Ectodermal cell (in vitro differentiated cells): ENCODE results near the gene UST.
A peak's percentile ranks its signal among the peaks of the same experiment; 100 is the strongest.
"Not testable (repeated sequence)": the region's sequence is repeated elsewhere in the genome, so short reads cannot be mapped to it uniquely, and the experiment has no call there.

Experiments used
- H3K27ac ChIP-seq: 2 replicates; pipeline ENCODE4 v1.7.0; 2013; ENCODE audit warnings: mild to moderate bottlenecking, low read depth, low read length; ENCODE audit not compliant: insufficient read depth, poor library complexity, severe bottlenecking
- H3K27me3 ChIP-seq: 2 replicates; pipeline ENCODE4 v1.7.0; 2013; ENCODE audit warnings: mild to moderate bottlenecking, low read length; ENCODE audit not compliant: insufficient read depth, control insufficient read depth, poor library complexity, severe bottlenecking
- H3K36me3 ChIP-seq: one replicate; pipeline ENCODE4 v1.7.0; 2013; ENCODE audit warnings: low read length; ENCODE audit not compliant: control insufficient read depth, insufficient read depth
- H3K4me1 ChIP-seq: one replicate; pipeline ENCODE4 v1.7.0; 2013; ENCODE audit warnings: low read length; ENCODE audit not compliant: control insufficient read depth, insufficient read depth
- H3K4me3 ChIP-seq: 2 replicates; pipeline ENCODE4 v1.7.0; 2013; ENCODE audit warnings: low read depth, low read length, control low read depth; ENCODE audit not compliant: insufficient read depth
- H3K9me3 ChIP-seq: 2 replicates; pipeline ENCODE4 v1.7.0; 2013; ENCODE audit warnings: mild to moderate bottlenecking, low read length, moderate library complexity; ENCODE audit not compliant: control insufficient read depth
- WGBS, 2 experiments: methylation state at CpG; one replicate each; pipeline ENCODE4 v1.1.7; 2013; ENCODE audit warnings: missing lambda C conversion rate in 2 of 2; 5-methylcytosine and 5-hydroxymethylcytosine counted together

UST gene

GRCh38 chr6:148952147-148953035 is 205.6 kb downstream of the UST start:
- no peak overlapping the region for H3K27ac ChIP-seq

GRCh38 chr6:148954461-148954860 is 207.6 kb downstream of the UST start:
- Histone ChIP-seq H3K4me3 (no peak overlapping the region), H3K4me1 (peaks cover 9% of the 10 kb centered on the region), H3K36me3 (peaks cover 14% of the 10 kb centered on the region), H3K9me3 (no peaks in the 10 kb centered on the region), H3K27me3 (no peaks in the 10 kb centered on the region), H3K27ac (no peak overlapping the region)
- 98 to 99% methylated on average over 6 of the region's 6 CpGs for WGBS, 2 experiments

More at GRCh38 chr6:148952147-148953035, 205.6 kb downstream of the UST start:
- Histone ChIP-seq H3K4me1 (peaks cover 6% of the 10 kb centered on the region), H3K4me3 (no peak overlapping the region), H3K27me3 (no peaks in the 10 kb centered on the region), H3K9me3 (no peaks in the 10 kb centered on the region), H3K36me3 (peaks cover 14% of the 10 kb centered on the region)
- WGBS, 2 experiments: 93 to 98% methylated on average over 9 of the region's 10 CpGs

DNA sequence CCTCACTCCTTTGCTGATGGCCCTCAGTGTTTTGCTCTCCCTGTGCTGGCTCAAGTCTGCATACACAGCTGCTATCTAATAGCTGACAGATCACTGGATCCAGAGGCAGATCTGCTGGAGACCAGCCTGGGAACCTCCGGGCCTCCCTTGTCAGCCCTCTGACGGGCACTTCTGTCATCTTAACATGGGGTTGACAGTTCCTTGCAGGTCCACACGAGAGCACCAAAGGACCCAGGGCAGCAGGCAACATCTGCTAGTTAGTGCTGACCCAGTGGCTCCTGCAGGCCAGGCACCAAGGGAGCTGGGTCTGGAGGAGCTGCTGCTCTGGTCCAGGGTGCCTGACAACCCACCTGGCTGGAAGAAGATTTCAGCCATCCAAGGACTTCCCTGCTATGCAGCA is 208.1 kb downstream of the UST start:
- Histone ChIP-seq H3K36me3 (peaks cover 14% of the 10 kb centered on the region), H3K4me3 (no peak overlapping the region), H3K27me3 (no peaks in the 10 kb centered on the region), H3K9me3 (no peaks in the 10 kb centered on the region), H3K27ac (no peak overlapping the region), H3K4me1 (peaks cover 14% of the 10 kb centered on the region)
- whole genome bisulfite sequencing, 2 experiments: 86% methylated on average over 3 of the region's 3 CpGs

GRCh38 chr6:148955441-148955840 is 208.6 kb downstream of the UST start:
- H3K4me3 ChIP-seq: no peak overlapping the region
- WGBS, 2 experiments: 98 to 99% methylated on average over 3 of the region's 3 CpGs
- no peak overlapping the region for H3K27ac ChIP-seq
- H3K9me3 ChIP-seq: no peaks in the 10 kb centered on the region
- no peaks in the 10 kb centered on the region for H3K27me3 ChIP-seq
- H3K4me1 ChIP-seq: peaks cover 18% of the 10 kb centered on the region
- H3K36me3 ChIP-seq: peaks cover 14% of the 10 kb centered on the region

GRCh38 chr6:148956163-148956562 is 209.3 kb downstream of the UST start:
- 92 to 98% methylated on average over 7 of the region's 7 CpGs for WGBS, 2 experiments
- H3K27me3 ChIP-seq, H3K27ac ChIP-seq, H3K9me3 ChIP-seq, H3K4me3 ChIP-seq: not testable (repeated sequence)
- peaks cover 14% of the 10 kb centered on the region for H3K36me3 ChIP-seq
- H3K4me1 ChIP-seq: peaks cover 25% of the 10 kb centered on the region

DNA sequence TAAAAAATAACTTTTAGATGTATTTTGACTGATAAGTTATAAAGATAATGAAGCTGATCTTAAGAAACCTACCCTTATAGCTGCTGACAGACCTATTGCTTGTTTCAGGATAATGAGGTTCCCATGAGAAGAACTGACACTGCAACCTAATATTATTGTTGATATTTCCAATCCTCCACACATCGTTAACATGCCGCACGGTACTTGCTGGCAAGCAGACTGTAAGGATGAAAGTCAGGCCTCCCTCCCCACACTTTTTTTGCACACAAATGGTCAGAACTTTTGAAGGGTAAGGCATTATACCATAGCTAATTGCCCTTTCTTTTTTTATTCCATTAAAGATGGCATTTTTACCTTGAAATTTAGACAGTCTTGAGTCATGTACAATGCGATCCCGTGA is 210.9 kb downstream of the UST start:
- H3K4me1 ChIP-seq: peaks cover 30% of the 10 kb centered on the region
- no peaks in the 10 kb centered on the region for H3K27me3 ChIP-seq
- peaks cover 14% of the 10 kb centered on the region for H3K36me3 ChIP-seq
- H3K4me3 ChIP-seq: no peak overlapping the region
- WGBS, 2 experiments: 95 to 98% methylated on average over 5 of the region's 5 CpGs
- H3K27ac ChIP-seq: no peak overlapping the region
- H3K9me3 ChIP-seq: no peaks in the 10 kb centered on the region

DNA sequence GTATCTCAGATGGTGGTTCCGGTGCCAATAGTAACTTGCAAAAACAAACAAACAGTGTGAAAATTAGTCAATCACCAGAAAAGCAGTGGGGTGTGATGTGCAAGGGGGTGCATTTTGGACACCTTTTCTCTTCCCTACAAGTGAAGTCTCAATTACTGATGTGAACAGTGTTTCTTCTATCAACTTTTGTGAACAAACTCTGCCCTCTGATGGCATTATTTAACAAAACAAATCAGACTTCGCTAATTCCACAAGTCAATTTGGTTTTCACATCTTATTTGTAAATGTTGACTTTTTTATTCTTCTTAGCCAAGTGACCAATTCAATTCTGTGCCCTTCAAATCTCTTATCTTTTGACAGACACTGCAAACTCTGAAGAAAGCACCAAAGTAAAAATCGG is 212.2 kb downstream of the UST start:
- Histone ChIP-seq H3K9me3 (no peaks in the 10 kb centered on the region), H3K27me3 (no peaks in the 10 kb centered on the region), H3K36me3 (peaks cover 14% of the 10 kb centered on the region), H3K4me3 (no peak overlapping the region), H3K4me1 (peaks cover 39% of the 10 kb centered on the region), H3K27ac (no peak overlapping the region)
- WGBS, 2 experiments: 73 to 87% methylated on average over 3 of the region's 3 CpGs

DNA sequence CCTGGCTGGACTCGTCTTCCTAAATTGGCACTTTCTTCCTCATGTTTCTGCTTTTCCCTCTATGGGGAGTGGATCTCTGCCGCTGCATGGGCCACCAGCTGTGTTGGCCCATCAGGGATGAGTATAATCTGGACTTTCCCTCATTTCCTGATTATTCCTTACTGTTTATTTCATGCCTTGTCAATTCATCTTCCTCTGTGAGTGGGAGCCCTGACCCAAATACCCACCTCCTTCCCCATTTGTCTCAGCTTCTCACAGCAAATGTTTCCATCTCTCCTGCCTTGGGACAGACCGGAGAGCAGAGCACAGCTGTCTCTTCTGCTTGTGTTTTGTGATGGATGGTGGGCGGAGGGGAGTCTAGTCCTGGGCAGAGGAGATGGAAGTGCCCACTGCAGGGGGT is 212.7 kb downstream of the UST start:
- Histone ChIP-seq H3K4me3 (no peak overlapping the region), H3K4me1 (peaks cover 39% of the 10 kb centered on the region), H3K27me3 (no peaks in the 10 kb centered on the region), H3K9me3 (no peaks in the 10 kb centered on the region), H3K36me3 (peaks cover 18% of the 10 kb centered on the region), H3K27ac (no peak overlapping the region)
- WGBS, 2 experiments: 59 to 78% methylated on average over 4 of the region's 4 CpGs

DNA sequence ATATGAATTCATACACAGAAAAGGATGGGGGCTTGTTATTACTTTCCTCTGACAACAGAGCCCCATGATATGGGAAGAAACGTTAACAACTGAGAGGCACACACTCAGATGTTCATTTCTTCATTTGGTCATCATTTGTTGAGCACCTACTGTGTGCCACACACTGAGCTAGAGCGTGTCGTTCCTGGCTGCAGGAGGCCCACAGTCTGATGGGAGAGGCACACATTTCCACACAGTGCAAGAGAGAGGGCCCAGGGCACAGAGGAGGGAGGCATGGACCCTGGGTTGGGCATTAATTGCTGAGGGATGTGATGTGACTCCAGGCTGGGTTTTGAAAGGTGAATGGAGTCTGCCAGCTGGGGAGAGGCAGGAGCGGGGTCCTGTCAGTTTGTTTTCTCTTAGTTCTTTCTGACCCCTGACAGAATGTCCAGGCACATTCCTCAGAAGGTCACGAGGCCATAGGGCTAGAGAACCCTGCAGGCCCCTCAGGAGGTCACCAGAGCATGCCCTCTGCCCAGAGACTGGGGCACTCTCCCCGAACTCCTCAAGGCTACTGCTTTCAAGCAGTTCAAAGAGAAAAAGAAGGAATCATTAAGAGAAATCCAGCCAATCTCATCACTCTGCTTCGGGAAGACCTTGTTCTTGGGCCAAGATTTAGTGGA is 216.2 kb downstream of the UST start:
- peaks cover 7% of the 10 kb centered on the region for H3K36me3 ChIP-seq
- WGBS, 2 experiments: 69 to 73% methylated on average over 7 of the region's 7 CpGs
- no peak overlapping the region for H3K4me3 ChIP-seq
- H3K4me1 ChIP-seq: peaks cover 51% of the 10 kb centered on the region
- peak overlapping the region; percentile 31 for H3K27ac ChIP-seq
- H3K27me3 ChIP-seq: no peaks in the 10 kb centered on the region
- H3K9me3 ChIP-seq: no peaks in the 10 kb centered on the region

GRCh38 chr6:148963738-148964137 is 216.9 kb downstream of the UST start:
- Histone ChIP-seq H3K36me3 (peaks cover 7% of the 10 kb centered on the region), H3K9me3 (no peaks in the 10 kb centered on the region), H3K4me1 (peaks cover 58% of the 10 kb centered on the region), H3K4me3 (no peak overlapping the region), H3K27ac (no peak overlapping the region), H3K27me3 (no peaks in the 10 kb centered on the region)
- WGBS, 2 experiments: 93 to 95% methylated on average over 5 of the region's 5 CpGs
